Neural cell (in vitro differentiated cells): Measurements from ENCODE around the gene PTPRR. TPM values are rescaled to one million over a fixed set of nuclear protein-coding genes. Genes with fewer than 3 reads are reported as not detected.
"Not testable (repeated sequence)": the region's sequence is repeated elsewhere in the genome, so short reads cannot be mapped to it uniquely, and the experiment has no call there.

Experiments used
- H2AFZ ChIP-seq: fragments of 200-600, 300-800 bp; sonication (generic), shearing (Covaris generic); 2 replicates; pipeline ENCODE4 v1.6.0; 2014; ENCODE audit warnings: low read depth, mild to moderate bottlenecking, antibody characterized with exemption, low read length, moderate library complexity
- H3F3A ChIP-seq: fragments of 200-600 bp; shearing (Covaris generic); 2 replicates; pipeline ENCODE4 v1.6.1; 2016; ENCODE audit warnings: mild to moderate bottlenecking, moderate library complexity, mixed read lengths, antibody characterized with exemption, low read length; ENCODE audit not compliant: insufficient read depth, poor library complexity, severe bottlenecking
- H3K27ac ChIP-seq: fragments of 200-600, 300-800 bp; sonication (generic), shearing (Covaris generic); 2 replicates; pipeline ENCODE4 v1.5.1; 2014; ENCODE audit warnings: mild to moderate bottlenecking, low read length, moderate library complexity
- H3K27me3 ChIP-seq: fragments of 300-800, 200-600 bp; sonication (generic), shearing (Covaris generic); 2 replicates; pipeline ENCODE4 v1.6.0; 2014; ENCODE audit warnings: mild to moderate bottlenecking, low read depth, low read length, moderate library complexity; ENCODE audit not compliant: insufficient read depth
- H3K36me3 ChIP-seq: fragments of 300-800, 200-600 bp; sonication (generic), shearing (Covaris generic); 2 replicates; pipeline ENCODE4 v1.5.1; 2014; ENCODE audit warnings: mild to moderate bottlenecking, antibody characterized with exemption, low read length, moderate library complexity; ENCODE audit not compliant: insufficient read depth
- H3K4me2 ChIP-seq: fragments of 300-800, 200-600 bp; sonication (generic), shearing (Covaris generic); 2 replicates; pipeline ENCODE4 v1.6.0; 2014; ENCODE audit warnings: mild to moderate bottlenecking, low read length
- H3K4me3 ChIP-seq: fragments of 300-800, 200-600 bp; sonication (generic), shearing (Covaris generic); 2 replicates; pipeline ENCODE4 v1.5.1; 2014; ENCODE audit warnings: mild to moderate bottlenecking, low read length, moderate library complexity
- H3K79me2 ChIP-seq: fragments of 200-600 bp; shearing (Covaris generic); replicated peaks from 2 replicates; pipeline ENCODE4 v1.6.0; 2014; ENCODE audit warnings: mild to moderate bottlenecking, low read length, moderate library complexity; ENCODE audit not compliant: insufficient read depth
- H3K9ac ChIP-seq: fragments of 300-800, 200-600 bp; sonication (generic), shearing (Covaris generic); 2 replicates; pipeline ENCODE4 v1.6.1; 2016; ENCODE audit warnings: mild to moderate bottlenecking, low read length, mixed read lengths
- H3K9me2 ChIP-seq: fragments of 200-600 bp; shearing (Covaris generic); 2 replicates; pipeline ENCODE4 v1.6.1; 2016; ENCODE audit warnings: mild to moderate bottlenecking, low read length, mixed read lengths; ENCODE audit not compliant: insufficient read depth
- H3K9me3 ChIP-seq: fragments of 200-600, 300-800 bp; sonication (generic), shearing (Covaris generic); 2 replicates; pipeline ENCODE4 v1.6.1; 2016; ENCODE audit warnings: mild to moderate bottlenecking, mixed run types, low read length, moderate library complexity, mixed read lengths
- H4K20me1 ChIP-seq: fragments of 200-600 bp; shearing (Covaris generic); 2 replicates; pipeline ENCODE4 v1.6.1; 2016; ENCODE audit warnings: mild to moderate bottlenecking, mixed run types; ENCODE audit not compliant: insufficient read depth
- EP300 ChIP-seq: fragments of 450-650 bp; conservative IDR thresholded peaks from 2 replicates; pipeline ENCODE4 v1.6.1; 2014; ENCODE audit warnings: antibody characterized with exemption, mild to moderate bottlenecking, moderate library complexity; ENCODE audit not compliant: poor library complexity, severe bottlenecking
- EZH2 ChIP-seq: fragments of 200-600, 300-800 bp; shearing (Covaris generic), sonication (generic); IDR thresholded peaks from 2 replicates; pipeline ENCODE4 v1.6.1; 2014; ENCODE audit warnings: antibody characterized with exemption, low read length, borderline replicate concordance, mild to moderate bottlenecking; ENCODE audit not compliant: insufficient read depth, poor library complexity, severe bottlenecking
- MXI1 ChIP-seq: fragments of 450-650 bp; conservative IDR thresholded peaks from 2 replicates; pipeline ENCODE4 v1.6.1; 2014; ENCODE audit warnings: antibody characterized with exemption, mild to moderate bottlenecking; ENCODE audit not compliant: poor library complexity, severe bottlenecking
- POLR2AphosphoS5 ChIP-seq: IDR thresholded peaks from 2 replicates; pipeline ENCODE4 v1.6.1; 2012
- RAD21 ChIP-seq: fragments of 450-650 bp; conservative IDR thresholded peaks from 2 replicates; pipeline ENCODE4 v1.6.1; 2014; ENCODE audit warnings: antibody characterized with exemption, mild to moderate bottlenecking, moderate library complexity
- SMC3 ChIP-seq: fragments of 450-650 bp; conservative IDR thresholded peaks from 2 replicates; pipeline ENCODE4 v1.6.1; 2014; ENCODE audit warnings: antibody characterized with exemption, mild to moderate bottlenecking, moderate library complexity; ENCODE audit not compliant: poor library complexity
- TAF1 ChIP-seq: IDR thresholded peaks from 2 replicates; pipeline ENCODE4 v1.6.1; 2012; ENCODE audit warnings: low read depth
- polyA plus RNA-seq: library from polyadenylated mRNA; depleted of rRNA; stranded (reverse); fragments of >200 nt; gene quantifications from 2 replicates; pipeline ENCODE4 v1.2.3, GENCODE V29; 2014
- TF ChIP-seq, protein P1 (sequence below): IDR thresholded peaks from 2 replicates; pipeline ENCODE4 v1.6.1; 2012; ENCODE audit warnings: borderline replicate concordance
- TF ChIP-seq, protein P2 (sequence below): fragments of 450-650 bp; IDR thresholded peaks from 2 replicates; pipeline ENCODE4 v1.5.1; 2014; ENCODE audit warnings: antibody characterized with exemption, mild to moderate bottlenecking, moderate library complexity; ENCODE audit not compliant: poor library complexity, severe bottlenecking

Gene PTPRR
- polyA plus RNA-seq, 1 donor from 2014 or later = 2.2 TPM

DNA sequence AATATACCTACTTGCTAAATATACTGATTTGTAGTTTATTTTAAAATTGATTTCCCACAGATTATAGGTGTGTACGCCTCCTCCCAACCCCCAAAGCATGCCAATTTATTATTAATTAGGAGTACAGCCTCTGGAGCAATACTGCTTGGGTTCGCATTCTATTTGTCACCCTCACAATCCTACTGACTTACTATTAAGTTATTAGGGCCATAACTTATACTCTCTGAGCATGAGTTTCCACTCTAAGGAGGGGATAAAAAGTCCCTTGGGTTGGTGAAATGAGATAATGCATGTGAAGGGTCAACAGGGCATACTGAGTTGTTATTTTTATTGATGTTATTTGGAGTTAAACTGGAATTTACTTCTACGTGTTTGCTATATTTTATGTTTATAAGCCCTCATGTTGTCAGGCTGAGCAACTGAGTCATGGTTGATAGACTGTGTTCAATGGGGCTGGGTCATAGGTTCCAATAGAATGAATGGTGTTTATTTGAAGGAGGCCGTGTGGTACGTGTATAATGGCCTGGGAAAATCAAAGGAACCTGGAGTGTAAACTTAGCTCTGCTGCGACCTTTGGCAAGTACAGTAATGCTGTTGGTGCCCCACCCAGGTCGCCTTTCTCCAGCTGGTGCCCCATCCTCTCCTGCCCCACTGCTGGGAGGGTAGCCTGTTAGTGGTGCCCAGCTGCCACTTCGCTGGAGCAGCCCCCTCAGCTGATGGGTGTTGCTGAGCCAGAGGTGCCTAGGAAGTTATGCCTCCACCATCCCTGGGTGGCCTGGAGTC, 184.0 kb downstream of the PTPRR start:
- peaks cover 5% of the 10 kb centered on the region for H3K9me3 ChIP-seq
- no peak overlapping the region for H2AFZ ChIP-seq
- no peak overlapping the region for H3K9ac ChIP-seq
- H4K20me1 ChIP-seq = no peaks in the 10 kb centered on the region
- H3K4me2 ChIP-seq = no peak overlapping the region
- H3K27ac ChIP-seq = no peak overlapping the region
- no peaks in the 10 kb centered on the region for H3K27me3 ChIP-seq
- no peaks in the 10 kb centered on the region for H3K36me3 ChIP-seq
- H3K79me2 ChIP-seq = no peaks in the 10 kb centered on the region
- no peaks in the 10 kb centered on the region for H3F3A ChIP-seq
- H3K9me2 ChIP-seq = no peaks in the 10 kb centered on the region
- H3K4me3 ChIP-seq = no peak overlapping the region
- TF ChIP-seq POLR2AphosphoS5 (no peak), EP300 (no peak), TAF1 (no peak), MXI1 (no peak), SMC3 (no peak), EZH2 (no peak), RAD21 (no peak)
- TF ChIP-seq, protein P1, sequence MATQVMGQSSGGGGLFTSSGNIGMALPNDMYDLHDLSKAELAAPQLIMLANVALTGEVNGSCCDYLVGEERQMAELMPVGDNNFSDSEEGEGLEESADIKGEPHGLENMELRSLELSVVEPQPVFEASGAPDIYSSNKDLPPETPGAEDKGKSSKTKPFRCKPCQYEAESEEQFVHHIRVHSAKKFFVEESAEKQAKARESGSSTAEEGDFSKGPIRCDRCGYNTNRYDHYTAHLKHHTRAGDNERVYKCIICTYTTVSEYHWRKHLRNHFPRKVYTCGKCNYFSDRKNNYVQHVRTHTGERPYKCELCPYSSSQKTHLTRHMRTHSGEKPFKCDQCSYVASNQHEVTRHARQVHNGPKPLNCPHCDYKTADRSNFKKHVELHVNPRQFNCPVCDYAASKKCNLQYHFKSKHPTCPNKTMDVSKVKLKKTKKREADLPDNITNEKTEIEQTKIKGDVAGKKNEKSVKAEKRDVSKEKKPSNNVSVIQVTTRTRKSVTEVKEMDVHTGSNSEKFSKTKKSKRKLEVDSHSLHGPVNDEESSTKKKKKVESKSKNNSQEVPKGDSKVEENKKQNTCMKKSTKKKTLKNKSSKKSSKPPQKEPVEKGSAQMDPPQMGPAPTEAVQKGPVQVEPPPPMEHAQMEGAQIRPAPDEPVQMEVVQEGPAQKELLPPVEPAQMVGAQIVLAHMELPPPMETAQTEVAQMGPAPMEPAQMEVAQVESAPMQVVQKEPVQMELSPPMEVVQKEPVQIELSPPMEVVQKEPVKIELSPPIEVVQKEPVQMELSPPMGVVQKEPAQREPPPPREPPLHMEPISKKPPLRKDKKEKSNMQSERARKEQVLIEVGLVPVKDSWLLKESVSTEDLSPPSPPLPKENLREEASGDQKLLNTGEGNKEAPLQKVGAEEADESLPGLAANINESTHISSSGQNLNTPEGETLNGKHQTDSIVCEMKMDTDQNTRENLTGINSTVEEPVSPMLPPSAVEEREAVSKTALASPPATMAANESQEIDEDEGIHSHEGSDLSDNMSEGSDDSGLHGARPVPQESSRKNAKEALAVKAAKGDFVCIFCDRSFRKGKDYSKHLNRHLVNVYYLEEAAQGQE = no peak
- TF ChIP-seq, protein P2, sequence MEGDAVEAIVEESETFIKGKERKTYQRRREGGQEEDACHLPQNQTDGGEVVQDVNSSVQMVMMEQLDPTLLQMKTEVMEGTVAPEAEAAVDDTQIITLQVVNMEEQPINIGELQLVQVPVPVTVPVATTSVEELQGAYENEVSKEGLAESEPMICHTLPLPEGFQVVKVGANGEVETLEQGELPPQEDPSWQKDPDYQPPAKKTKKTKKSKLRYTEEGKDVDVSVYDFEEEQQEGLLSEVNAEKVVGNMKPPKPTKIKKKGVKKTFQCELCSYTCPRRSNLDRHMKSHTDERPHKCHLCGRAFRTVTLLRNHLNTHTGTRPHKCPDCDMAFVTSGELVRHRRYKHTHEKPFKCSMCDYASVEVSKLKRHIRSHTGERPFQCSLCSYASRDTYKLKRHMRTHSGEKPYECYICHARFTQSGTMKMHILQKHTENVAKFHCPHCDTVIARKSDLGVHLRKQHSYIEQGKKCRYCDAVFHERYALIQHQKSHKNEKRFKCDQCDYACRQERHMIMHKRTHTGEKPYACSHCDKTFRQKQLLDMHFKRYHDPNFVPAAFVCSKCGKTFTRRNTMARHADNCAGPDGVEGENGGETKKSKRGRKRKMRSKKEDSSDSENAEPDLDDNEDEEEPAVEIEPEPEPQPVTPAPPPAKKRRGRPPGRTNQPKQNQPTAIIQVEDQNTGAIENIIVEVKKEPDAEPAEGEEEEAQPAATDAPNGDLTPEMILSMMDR = no peak

DNA sequence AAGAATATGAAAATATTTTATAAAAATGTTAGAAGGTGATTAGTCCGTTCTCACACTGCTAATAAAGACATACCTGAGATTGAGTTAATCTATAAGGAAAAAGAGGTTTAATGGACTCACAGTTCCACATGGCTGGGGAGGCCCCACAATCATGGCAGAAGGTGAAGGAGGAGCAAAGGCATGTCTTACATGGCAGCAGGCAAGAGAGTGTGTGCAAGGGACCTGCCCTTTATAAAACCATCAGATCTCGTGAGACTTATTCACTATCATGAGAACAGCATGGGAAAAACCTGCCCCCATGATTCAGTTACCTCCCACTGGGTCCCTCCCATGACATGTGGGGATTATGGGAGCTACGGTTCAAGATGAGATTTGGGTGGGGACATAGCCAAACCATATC, 185.3 kb downstream of the PTPRR start:
- not testable (repeated sequence) for H3K4me3 ChIP-seq, H2AFZ ChIP-seq, H3K79me2 ChIP-seq, H3K27me3 ChIP-seq, H3K9ac ChIP-seq, H3K9me2 ChIP-seq, H3K9me3 ChIP-seq, H3K27ac ChIP-seq, H3F3A ChIP-seq, H4K20me1 ChIP-seq, H3K36me3 ChIP-seq, H3K4me2 ChIP-seq

DNA sequence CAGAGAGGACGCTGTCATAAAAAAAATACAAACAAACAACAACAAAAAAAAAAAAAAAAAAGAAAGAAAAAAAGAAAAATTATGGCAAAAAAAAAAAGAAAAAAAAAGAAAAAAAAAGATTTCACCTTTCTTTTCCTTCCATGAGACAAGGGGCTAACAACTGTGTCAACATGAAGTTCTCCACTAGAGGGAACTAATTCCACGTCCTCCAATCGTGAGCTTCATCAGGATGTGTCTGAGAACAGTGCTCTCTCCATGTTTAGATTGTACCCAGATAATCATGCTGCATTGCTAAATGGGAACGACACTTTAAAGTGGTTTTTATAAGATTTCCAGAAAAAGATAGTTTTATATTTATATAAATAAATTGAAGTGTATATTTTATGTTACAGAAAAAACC, 187.2 kb downstream of the PTPRR start:
- Histone ChIP-seq H3F3A (no peaks in the 10 kb centered on the region), H3K4me3 (no peak overlapping the region), H3K9me2 (no peaks in the 10 kb centered on the region), H3K27ac (no peak overlapping the region), H3K9me3 (peaks cover 5% of the 10 kb centered on the region), H2AFZ (no peak overlapping the region), H3K36me3 (no peaks in the 10 kb centered on the region), H3K79me2 (no peaks in the 10 kb centered on the region), H3K4me2 (no peak overlapping the region), H3K9ac (no peak overlapping the region), H3K27me3 (no peaks in the 10 kb centered on the region), H4K20me1 (no peaks in the 10 kb centered on the region)
- TF ChIP-seq SMC3 = peak; percentile 86
- TF ChIP-seq RAD21 = peak; percentile 86
- no peak for TF ChIP-seq EZH2
- TF ChIP-seq, protein P2 = peak; percentile 80
